SK-N-SH treated with all-trans-retinoic acid at 6 μM for 48 hours (cell line): ENCODE data around the gene MILR1.

ENCODE experiments used
- PATZ1 ChIP-seq: fragments of 250-450 bp; sonication (Bioruptor Pico); IDR thresholded peaks from 2 replicates; pipeline ENCODE4 v1.8.0; 2020; ENCODE audit warnings: mild to moderate bottlenecking, moderate library complexity, borderline replicate concordance
- SNAI2 ChIP-seq: fragments of 250-450 bp; sonication (Bioruptor Pico); IDR thresholded peaks from 2 replicates; pipeline ENCODE4 v1.5.0; 2020; ENCODE audit warnings: mild to moderate bottlenecking, moderate library complexity
- TSHZ2 ChIP-seq: fragments of 250-450 bp; sonication (Bioruptor Pico); IDR thresholded peaks from 2 replicates; pipeline ENCODE4 v1.5.0; 2020; ENCODE audit warnings: mild to moderate bottlenecking, moderate library complexity

GRCh38 chr17:64460955-64461354, 12.0 kb downstream of the MILR1 start:
- TF ChIP-seq SNAI2 (CRISPR knock-in tag) (no peak), TSHZ2 (CRISPR knock-in tag) (no peak), PATZ1 (CRISPR knock-in tag) (no peak)
